ENCODE measurements around the gene PMP22.

- TF ChIP-seq CTCF (IDR thresholded peaks at IDR 0.05; ENCODE audit: low read depth, low read length) (no peak), POLR2A (IDR thresholded peaks at IDR 0.05; ENCODE audit: extremely low read depth, insufficient read length) (no peak), MAX (IDR thresholded peaks at IDR 0.05; ENCODE audit: low read depth, low read length) (no peak)
Measured at GRCh38 chr17:15181816-15182215, 83.3 kb downstream of the PMP22 start.

All from NB4 (cell line).